ENCODE measurements around the gene MAGI2.

The MAGI2 gene

DNA sequence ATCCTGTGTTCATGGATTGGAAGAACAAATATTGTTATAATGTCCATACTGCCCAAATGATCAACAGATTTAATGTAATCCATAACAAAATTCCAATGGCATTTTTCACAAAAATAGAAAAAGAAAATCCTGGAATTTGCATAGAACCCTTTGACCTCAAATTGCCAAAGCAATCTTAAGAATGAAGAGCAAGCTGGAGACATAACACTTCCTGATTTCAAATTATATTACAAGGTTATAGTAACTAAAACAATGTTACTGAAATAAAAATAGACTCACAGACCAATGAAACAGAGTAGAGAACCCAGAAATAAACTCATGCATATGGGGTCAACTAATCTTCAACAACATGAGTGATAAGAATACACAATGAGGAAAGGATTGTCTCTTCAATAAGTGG, 1352.4 kb downstream of the MAGI2 start:
- DNase-seq = no peak

DNA sequence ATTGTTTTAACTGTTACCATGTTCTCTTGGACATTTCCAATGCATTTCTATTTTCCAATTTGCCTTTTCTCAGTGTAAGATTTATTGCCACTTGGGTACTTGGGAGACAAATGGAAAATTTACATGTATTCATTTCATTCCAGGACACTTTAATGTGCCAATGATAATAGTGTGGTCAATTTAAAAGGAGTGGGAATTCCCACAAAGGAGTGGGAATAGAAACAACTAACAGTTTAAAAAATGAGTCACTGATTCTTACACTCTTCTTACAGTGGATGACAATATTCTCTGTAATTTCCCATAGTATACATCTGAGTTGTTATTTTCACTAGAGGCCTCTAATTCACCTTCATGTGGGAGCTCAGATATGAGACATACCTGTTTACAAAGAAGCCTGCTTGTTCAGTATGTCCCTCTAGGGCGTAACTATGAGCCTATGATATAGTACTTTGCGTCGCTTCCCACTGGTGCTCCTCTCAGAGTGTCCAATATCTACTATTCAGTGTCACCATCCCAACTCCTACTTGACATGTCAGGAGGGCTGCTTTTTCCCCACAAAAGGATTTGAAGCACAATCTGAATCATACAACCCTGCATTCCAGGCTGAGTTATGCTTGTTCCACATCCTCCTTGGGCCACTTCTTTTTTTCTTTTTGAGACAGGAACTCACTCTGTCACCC, 1353.6 kb downstream of the MAGI2 start:
- no peak for DNase-seq

DNA sequence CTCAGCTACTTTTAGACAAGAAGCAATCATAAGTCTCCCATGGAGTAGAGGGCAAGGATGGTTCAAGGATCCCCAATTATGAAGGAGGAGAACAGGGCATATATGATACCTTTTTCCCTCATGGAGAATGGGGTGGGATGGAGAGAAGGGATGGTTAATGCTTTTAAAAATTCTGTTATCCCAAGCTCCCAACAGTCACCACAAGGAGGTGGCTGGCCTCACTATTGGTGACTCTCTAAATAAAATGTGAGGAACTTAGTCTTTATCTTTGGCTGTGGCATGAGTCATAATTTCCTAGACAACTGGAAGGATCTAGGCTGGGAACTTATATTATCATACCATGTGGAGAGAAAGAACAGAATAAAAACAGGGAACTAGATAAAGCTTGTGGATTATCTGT, 1357.9 kb downstream of the MAGI2 start:
- DNase-seq = no peak

DNA sequence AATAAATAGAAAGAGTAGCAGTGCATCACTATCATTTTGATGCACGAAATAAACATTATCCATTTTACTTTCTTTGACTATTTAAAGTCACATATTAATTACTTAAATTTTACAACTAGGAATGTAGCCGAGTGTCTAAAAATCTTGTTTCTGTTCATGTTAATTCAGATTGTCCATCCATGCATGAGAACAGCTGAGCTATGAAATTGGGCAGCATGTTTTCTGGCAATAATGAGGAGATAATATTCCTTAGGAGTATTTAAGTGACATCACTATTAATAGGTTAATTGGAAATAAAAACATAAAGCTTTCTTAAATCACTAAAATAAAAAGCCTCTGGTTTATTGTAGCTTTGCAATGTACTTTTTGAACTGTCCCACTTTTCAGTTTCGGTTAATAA, 1361.1 kb downstream of the MAGI2 start:
- DNase-seq = no peak

DNA sequence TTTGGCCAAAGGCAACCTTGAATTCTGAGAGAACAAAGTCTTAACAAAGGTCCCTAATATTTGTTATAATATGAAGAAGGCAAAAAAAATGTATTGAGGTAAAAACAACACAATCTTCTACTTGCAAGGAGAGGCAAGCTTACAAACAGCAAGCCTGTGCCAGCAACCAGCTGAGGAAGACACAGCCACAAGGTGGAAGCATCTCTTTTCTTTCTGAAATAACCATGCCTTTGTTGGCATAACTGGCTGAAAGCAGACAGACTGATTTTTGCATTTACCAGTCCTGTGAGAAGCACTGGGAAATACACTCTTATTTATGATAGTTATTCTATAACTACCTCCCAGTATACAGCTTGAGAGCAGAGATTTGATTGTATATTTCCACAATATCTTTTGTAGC, 1362.9 kb downstream of the MAGI2 start:
- DNase-seq = no peak

DNA sequence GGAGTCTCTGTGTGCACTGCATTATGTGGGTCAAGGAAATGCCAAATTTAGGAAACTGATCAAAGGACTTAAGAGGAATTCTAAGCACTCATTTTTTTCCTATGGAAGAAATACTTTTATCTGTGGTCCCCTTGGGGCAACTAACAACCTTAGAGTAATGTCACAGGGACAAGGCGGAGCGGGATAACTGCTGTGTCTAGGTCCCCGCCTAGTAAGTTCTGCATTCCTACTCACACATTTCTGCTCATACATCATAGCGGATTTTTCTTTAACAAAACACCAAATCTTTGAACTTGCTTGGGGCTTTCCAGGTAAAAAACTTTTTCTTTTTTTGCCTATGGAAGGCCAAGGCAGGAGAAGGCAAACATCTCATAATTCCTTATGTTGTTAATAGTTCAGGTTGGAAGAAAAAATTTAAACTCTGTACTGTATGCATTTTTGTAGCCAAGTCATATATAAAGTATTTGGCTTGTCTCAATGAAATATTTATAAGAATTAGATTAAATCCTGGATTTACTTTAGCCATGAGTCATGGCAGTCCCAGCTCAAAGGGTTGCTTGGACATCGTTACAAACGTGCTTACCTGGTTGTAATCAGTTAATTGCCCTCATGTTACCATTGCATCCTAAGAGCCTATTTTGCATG, 1369.9 kb downstream of the MAGI2 start:
- DNase-seq = no peak

DNA sequence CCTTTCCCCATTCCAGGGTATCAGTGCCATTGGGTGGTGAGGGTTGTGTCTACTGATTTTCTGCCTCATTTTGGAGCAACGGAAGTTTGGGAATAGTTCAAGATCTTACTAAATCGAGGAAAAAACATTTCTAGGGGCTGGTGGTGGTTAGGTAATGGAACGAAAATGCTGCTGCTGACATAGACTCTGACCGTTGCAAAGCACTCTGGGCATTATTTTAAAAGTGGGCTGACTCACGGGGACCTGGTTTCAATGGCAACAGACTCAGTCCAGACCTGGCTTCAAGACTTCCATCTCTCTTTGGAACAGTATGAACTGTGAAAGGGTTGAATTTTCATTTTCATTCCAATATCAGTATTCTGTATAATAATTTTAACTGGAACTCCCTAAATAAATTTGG, 1370.9 kb downstream of the MAGI2 start:
- DNase-seq = no peak

DNA sequence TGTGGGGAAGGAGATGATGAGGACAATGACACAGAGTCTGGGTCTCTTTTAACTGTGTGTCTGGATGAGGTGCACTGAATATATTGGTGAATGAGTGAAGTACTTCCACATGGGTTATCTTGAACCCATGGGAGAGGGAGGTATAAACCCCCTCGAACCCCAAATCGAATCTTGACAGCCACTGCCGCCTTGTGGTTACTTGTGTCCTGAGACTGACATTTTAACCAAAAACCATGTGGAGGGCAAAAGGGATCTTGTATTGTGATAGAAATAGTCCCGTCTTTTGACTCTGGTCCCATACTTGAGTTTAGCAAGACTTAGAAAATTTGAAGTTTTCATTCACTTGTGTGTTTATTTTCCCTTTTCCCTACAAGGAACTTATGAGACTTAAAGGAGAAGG, 1371.6 kb downstream of the MAGI2 start:
- DNase-seq = no peak

DNA sequence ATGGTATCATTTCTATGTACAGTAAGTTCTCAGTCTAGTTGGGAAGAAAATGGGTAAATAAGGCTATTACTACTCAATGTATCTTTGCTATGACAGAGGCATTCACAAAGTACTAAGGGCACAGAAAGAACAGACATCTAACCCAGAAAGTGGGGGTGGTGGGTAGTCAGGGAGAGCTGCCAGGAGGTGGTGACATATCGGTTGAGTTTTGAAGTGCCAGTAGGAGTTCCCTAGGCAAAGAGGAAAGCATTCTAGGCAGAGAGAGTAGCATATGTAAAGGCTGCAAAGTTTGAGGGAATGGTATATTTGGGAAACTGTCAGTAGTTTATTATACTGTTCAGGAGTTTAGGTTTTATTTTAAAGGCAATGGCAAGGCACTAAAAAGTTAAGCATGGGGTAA, 1372.1 kb downstream of the MAGI2 start:
- DNase-seq = no peak

DNA sequence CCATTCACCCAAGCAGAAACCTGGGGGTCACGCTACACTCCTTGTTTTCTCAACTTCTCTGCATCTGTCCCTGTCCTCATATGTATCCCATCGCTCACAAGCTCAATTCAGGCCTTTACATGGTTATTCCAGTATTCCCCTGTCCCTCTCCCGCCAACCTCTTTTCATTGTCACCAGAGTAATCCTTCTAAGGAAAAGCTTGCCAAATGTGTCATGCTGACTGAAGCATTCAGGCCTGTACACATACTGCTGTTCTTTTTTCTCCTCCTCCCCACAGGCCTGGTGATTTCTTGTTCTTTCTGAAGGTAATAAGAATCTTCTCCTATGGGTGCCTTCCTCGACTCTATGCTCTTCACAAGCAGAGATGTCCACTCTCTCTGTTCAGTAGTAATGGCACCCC, 1372.7 kb downstream of the MAGI2 start:
- DNase-seq = no peak

DNA sequence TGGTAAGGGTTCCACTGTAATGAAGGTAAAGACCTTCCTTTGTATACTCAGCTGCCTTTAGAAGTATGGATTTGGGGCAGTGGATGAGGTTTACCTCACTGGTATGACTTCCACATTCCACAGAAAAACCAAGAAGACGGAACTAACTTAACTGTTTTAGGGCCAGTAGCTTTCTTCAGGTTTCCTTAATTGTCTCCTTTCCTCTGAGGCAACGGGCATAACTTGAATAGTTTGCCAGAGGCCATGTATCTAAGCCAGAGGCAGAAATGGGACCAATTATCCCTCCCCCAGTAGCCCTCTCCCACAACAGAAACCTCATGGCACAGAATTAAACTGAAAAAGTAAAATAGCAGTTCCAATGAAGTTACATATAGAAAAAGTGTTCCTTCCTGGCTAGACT, 1373.2 kb downstream of the MAGI2 start:
- no peak for DNase-seq

DNA sequence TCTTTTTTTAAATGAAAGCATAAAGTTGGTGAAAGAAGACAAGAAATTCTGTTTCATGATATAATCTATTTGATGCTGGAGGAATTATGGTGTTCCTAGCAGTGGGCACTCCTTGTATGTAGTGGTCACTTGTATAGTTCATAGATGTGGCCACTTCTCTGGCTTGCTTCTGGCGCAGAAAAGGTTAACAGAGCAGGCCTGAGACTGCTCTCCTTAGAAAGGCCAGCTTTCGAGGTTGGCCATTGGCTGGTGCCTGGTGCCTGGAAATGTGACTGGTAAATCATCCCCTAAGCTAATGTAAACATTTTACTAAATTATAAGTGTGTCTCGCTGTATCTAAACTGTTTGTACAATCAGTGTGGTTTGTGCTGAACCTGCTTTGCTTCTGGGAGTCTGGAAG, 1378.8 kb downstream of the MAGI2 start:
- DNase-seq = no peak

DNA sequence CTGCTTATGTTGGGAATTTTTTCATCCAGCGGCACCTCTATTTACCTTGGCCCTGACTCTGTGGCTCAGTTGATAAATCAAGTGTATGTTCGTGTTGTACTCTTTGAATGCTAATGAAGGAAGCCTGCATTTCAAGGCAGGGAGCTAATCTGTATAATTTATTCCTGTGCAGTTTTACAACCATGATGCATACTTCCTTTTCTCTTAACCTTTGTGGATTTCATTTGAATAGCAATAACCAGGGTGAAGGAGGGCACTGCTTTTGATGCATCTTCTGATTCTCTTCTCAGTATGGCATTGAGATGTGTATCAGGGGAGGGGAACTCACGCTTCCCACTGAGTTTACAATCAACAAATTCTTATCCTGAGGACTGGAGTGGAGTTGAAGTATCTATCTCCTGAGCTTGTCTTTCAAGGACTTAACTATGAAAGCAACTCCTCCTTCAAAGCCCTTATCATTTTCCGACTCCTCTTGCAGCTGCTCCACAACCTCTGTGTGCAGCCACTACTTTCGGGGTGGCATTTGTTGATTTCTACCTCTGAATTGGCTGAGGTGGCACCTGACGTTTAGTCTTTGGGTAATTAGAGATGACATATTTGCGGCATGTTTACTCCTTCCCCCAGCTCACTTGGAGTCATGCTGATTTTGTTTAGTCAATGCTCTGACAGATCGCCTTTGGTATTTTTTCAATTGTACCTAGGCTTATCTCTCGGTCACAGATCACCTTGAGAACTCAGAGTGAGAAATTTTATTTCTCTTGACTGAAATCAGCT, 1379.7 kb downstream of the MAGI2 start:
- DNase-seq = no peak

DNA sequence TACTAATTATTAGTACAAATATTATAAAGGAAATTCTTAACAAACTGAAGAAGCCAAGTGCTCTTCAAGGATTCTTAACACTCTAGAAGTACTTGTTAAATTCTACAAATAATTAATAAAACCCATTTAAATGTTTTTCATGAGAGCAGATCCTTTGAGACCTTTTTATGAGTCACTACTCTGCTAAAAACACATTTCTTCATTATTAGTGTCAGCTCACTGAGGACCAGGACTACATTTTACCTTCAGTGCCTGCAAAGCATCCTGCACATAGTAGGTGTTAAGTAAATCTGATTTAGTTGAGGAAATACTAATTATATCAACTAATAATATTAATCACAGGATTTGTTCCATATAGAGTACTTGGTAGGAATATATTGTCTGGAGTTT, 1381.3 kb downstream of the MAGI2 start:
- no peak for DNase-seq

DNA sequence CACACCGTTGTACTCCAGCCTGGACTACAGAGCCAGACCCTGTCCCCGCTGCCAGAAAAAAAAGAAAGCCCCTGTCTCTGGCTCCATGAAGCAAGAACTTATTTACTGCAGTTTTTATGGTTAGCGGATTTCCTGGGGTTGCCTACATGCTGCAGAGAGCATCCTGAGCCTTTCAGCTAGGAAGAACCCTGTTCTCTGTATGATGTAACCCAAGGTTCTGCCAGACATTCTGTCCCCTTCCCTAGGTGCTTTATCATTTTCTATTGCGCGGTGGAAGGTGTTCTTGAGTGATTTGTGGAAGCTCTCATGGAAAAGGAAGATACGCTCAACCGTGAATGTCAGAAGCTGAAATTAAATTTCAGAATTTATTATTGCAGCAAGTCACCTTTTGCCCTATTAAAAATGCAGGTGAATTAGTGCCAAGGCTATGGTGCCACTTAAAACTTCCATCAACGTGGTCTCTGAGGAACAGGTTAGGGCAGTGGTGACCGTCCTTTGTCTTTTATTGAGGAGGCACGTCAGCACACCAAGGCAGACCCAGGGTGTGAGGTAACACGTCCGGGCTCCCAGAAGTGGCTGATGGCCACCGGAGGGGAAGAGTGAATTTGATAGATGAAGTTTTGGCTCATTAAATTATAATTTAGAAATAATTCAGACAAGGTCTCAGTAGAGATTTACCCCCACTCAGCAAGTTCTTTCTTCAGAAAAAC, 1381.8 kb downstream of the MAGI2 start:
- DNase-seq = no peak

DNA sequence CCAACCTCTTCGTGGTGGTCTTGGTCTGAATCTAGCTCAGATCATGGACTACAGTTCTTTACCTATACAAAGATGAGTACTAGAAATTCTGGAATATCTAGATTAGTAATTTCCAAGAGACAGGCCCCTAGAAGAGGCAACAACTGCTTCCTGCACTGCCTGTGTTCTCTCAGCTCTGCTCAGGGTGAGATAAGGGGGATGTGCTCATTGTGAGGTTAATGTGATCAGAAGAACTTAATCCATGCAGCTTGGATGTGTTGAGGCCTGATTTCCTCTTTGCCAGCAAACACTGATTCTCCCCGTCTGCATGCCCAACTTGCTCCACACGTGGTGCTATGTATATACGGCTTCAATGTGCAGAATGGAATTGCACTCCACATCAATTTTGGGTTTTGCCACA, 1386.9 kb downstream of the MAGI2 start:
- DNase-seq = no peak

DNA sequence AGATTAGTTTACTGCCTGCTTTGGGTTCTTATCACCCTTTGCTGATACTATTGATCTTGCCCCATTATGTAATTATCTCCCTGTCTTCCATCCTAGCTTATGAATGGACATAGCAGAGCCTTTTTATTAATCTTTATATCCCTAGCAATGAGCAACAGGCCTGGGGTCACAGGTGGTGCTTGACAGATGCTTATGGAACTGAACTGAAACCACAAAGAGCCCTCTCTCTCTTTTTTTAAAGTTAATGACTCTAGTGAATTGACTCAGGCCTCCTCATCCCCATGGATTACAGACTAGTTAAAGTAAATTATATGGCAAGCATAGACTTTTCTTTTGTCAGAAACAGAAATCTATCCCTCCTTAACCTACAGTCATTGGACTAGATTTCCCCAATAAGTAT, 1389.7 kb downstream of the MAGI2 start:
- no peak for DNase-seq

DNA sequence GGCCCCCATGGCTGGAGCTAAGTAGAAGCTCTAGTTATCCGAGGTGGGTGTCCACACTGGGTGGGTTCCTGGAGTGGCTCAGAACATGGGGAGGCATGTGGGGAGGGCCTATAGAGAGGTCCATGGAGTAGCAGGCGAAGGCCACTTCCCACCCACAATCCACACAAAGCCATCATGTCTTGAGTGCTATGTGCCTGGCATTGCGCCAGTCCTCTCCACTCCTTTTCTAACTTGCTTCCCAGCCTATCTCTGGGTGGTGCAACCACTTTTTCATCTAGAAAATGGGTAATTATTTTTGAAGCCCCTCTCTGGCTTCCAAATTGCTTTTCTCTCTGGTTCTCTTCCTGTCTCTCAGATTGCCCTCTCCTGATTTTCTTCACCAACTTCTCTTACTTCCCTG, 1391.3 kb downstream of the MAGI2 start:
- no peak for DNase-seq

DNA sequence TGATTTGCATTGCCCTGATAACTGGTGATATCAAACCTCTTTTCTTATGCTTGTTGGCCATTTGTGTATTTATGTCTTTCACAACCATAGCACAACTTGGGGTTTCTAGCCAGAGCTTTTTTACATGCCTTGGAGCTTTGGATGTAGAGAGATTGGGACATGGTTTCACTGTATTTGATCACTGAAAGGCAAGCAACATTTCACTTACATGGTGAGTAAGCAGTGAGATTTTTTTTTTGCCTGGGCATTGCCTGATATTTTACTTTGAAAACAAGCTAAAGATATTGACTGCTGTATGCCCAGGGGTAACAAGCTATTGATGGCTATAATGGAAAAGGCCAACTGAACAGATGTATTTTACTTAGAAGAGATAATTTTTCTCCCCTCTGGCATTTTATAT, 1395.9 kb downstream of the MAGI2 start:
- DNase-seq = no peak

DNA sequence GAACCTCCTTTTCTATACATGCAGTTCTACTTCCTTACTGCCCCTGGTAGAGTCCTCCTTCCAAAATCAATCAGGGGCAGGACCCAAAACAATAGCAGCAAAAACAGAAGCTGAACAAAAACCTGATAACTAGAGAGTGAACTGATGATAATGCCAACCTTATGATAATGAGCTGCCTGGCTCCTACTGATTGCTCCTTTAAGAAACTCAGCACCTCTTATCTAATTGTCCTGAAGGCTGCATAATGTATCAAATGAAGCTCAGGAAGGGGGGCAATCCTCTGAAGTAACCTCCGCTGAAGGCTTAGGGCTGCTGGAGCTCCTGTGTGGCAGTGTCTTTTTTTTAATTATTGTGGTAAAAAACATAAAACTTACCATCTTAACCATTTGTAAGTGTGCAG, 1397.9 kb downstream of the MAGI2 start:
- no peak for DNase-seq

DNA sequence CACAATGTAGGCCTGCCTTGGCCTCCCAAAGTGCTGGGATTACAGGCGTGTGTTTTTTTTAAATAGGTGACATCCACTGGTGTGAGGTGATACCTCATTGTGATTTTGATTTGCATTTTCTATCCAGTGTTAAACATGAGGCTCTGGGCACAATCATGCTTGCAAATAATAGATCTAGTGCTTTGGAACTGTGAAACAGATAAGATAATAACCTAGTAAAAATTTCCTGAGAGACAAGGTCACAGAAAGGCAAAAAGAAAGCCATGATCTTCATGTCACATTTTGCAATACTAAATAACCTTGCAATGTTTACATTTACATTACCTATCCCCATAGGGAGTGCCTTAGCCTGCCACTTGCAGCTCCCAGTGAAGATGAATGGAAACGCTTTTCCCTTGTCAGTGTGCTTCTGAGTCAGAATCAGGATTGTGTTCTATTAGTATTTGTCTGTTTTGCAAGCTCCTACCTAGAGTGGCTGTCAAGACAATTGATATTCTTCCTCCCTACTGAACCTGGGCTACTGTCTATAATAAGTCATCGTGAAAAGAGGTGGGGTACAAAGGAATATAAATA, 1398.4 kb downstream of the MAGI2 start:
- DNase-seq = no peak

DNA sequence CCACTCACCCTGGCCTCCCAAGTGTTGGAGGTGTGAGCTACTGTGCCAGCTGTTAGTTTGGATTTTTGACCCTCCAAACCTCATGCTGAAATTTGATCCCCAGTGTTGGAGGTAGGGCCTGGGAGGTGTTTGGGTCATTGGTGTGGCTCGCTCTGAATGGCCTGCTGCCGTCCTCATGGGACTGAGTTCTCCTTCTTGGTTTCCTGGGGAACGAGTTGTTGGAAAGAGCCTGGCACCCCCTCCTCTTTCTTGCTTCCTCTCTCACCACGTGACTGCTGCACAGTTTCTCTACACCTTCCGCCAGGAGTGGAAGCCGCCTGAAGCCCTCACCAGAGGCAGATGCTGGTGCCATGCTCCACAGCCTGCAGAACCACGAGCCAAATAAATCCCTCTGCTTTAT, 1401.4 kb downstream of the MAGI2 start:
- DNase-seq = no peak

DNA sequence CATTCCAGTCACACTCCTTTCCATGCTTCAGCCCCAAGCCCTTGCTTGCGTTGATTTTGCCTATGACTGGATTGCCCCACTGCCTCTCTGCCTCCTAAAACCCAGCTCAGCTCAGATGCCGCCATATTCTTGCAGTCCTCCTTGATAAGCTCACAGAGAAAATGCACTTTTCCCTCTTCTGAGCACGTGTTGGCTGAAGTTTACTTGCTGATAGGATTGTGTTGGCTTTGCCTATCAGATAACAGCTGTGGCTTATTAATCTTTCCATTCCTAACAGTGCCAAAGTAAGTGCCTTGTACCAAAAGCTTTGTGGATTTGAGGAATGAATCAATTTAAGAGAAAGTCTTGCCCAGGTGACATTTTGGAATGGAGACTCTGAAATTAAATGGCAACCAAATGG, 1405.7 kb downstream of the MAGI2 start:
- DNase-seq = no peak

Measured in CD4-positive, alpha-beta T cell treated with Interferon alpha-2 for 1 hour (primary cell).